GM19239 (cell line): Measurements from ENCODE around the gene ARF1.

Source experiments
- DNase-seq: peaks from one replicate; pipeline ENCODE4 v3.0.0; 2011; ENCODE audit warnings: low spot score; ENCODE audit not compliant: insufficient read length
- FAIRE-seq: peaks from 2 replicates; lab custom pipeline; 2011; peaks lifted over from hg19 to GRCh38; lab: Jason Lieb, UNC

Gene ARF1

GRCh38 chr1:228112617-228113016 lies 30.1 kb downstream of the ARF1 start:
- FAIRE-seq: no peak

GRCh38 chr1:228114827-228115226 lies 32.3 kb downstream of the ARF1 start:
- DNase-seq (no peak), FAIRE-seq (no peak)

More at GRCh38 chr1:228112617-228113016, 30.1 kb downstream of the ARF1 start:
- no peak for DNase-seq

DNA sequence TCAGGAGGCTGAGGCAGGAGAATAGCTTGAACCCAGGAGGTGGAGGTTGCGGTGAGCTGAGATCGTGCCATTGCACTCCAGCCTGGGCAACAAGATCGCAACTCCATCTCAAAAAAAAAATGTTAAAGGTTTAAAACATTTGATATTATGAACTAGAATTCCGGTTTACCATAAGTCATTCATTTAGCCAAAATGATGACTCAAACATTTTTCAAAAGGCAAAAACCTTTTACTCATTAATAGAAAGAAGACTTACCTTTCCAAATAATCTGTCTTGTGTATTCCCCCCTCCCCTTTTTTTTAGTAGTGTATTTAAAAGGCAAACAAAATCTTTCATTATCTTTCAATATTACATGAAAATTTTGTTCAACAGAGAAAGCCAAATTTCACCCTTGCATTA lies 34.8 kb downstream of the ARF1 start:
- no peak for FAIRE-seq
- DNase-seq: no peak

DNA sequence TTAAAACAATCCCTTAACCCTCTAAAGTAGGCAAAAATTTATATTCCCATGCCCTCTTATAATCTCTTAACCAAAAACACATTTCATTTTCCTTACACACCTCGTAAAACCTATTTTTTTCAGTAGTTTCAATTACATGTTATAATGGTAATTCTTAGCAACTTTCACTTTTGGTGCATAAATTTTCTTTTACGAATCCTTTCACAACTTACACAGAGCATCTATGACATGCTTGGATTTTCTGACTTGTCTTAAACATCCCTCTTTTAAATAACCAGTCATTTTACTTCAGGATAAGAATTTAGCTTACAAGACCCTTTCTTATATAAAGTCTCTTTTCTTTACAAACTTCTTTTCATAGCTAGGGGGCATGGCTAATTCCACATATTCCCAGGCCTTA lies 35.5 kb downstream of the ARF1 start:
- no peak for DNase-seq
- FAIRE-seq: no peak

GRCh38 chr1:228120351-228120750 lies 37.8 kb downstream of the ARF1 start:
- no peak for DNase-seq
- FAIRE-seq: no peak

- FAIRE-seq (no peak), DNase-seq (no peak)
Measured at GRCh38 chr1:228120857-228121489, 38.5 kb downstream of the ARF1 start.

DNA sequence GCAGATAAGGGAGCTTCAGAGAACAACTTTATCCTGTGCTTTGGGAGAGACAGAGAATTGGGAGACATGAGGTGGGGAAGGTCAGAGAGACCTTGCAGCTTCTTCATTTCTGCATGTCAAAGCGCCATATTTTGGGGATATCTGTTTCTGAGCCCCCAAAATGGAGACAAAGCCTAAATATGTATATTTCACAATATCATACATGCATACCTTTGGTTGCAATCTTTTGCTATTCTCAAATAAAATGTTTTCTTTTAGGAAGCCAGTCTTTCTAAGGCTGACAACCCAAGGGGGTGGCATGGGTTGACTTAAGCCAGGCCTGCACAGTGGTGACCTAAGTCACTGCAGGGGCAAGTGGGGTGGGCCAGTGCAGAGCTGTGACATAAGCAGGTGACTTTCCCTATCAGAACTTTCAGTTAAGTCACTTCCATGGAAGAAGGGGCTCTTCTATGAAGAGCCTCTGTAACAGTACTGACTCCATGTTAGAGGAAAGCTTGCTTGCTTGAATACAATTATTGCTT lies 40.5 kb downstream of the ARF1 start:
- FAIRE-seq (no peak), DNase-seq (no peak)

GRCh38 chr1:228123505-228123904 lies 41.0 kb downstream of the ARF1 start:
- DNase-seq (no peak), FAIRE-seq (no peak)

DNA sequence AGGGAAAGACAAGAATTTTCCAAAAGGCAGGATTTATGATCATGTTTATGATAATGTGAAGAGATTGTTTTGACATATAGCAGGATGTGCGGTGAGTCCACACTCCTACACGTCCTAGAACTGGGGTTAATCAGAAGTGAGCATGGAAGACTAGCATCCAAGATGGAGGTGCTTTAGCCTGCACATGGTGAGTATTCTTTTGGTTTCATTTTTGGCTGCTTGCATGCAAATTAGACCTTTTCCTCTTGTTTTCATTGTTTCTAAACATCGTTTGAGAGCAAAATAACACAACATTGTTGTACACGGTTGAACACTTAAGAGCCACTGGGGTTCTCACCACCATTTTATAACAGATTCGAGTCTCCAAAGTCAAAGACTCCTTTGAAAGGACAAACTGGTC lies 42.7 kb downstream of the ARF1 start:
- FAIRE-seq: no peak
- no peak for DNase-seq

- no peak for FAIRE-seq
- DNase-seq: no peak
Measured at GRCh38 chr1:228131766-228132165, 49.3 kb downstream of the ARF1 start.

- DNase-seq (no peak), FAIRE-seq (no peak)
Measured at GRCh38 chr1:228134591-228134990, 52.1 kb downstream of the ARF1 start.

DNA sequence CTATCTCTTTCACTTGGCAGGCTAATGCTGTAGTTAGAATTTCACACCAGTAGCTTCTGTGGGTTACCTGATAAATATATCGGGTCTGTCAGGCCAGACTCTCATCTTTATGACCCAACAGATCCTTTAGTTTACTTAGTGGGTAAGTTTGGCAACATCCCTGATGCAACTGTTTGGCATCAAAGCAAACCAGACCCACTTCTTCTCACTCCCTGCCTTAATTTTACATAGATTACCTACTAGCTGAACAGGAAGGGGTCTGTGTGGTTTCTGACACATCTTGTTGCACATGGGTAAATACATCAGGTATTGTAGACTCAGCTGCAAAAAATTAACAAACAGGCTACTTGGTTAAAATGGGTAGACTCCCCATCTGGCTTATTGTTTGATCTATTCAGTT lies 54.4 kb downstream of the ARF1 start:
- FAIRE-seq (no peak), DNase-seq (no peak)

- no peak for FAIRE-seq
- no peak for DNase-seq
Measured at GRCh38 chr1:228139406-228139930, 57.0 kb downstream of the ARF1 start.

GRCh38 chr1:228139931-228140723 lies 57.6 kb downstream of the ARF1 start, which contains the start of gene GUK1:
GUK1 (plus strand) TSS chr1:228140279; CDS start chr1:228140303, 24 bp downstream.
- FAIRE-seq: peak; percentile 99
- DNase-seq: peak; percentile 90

DNA sequence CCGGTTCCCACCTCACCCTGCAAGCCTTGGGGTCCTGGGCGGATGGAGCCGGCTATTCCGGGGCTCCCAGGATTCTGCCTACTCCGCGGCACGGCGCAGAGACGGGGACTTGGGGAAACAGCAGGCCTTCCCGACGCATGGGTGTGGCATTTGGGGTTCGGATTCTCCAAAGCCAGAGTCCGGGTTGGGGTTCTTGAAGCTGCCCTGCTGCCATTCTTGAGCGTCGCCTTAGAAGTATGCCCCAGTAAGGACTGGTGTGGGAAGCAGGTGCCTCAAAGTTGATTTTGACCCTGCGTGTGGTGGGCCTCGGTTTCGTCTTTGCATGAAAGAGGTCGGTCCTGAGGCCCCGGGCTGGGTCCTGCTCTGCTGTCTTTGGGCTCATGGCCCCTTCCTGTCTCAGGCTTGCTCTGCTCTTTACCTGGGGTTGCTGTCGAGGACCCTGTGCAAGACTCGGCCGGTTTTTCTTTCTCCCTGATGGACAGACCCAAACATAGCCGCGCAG lies 58.3 kb downstream of the ARF1 start:
- DNase-seq (no peak), FAIRE-seq (no peak)

DNA sequence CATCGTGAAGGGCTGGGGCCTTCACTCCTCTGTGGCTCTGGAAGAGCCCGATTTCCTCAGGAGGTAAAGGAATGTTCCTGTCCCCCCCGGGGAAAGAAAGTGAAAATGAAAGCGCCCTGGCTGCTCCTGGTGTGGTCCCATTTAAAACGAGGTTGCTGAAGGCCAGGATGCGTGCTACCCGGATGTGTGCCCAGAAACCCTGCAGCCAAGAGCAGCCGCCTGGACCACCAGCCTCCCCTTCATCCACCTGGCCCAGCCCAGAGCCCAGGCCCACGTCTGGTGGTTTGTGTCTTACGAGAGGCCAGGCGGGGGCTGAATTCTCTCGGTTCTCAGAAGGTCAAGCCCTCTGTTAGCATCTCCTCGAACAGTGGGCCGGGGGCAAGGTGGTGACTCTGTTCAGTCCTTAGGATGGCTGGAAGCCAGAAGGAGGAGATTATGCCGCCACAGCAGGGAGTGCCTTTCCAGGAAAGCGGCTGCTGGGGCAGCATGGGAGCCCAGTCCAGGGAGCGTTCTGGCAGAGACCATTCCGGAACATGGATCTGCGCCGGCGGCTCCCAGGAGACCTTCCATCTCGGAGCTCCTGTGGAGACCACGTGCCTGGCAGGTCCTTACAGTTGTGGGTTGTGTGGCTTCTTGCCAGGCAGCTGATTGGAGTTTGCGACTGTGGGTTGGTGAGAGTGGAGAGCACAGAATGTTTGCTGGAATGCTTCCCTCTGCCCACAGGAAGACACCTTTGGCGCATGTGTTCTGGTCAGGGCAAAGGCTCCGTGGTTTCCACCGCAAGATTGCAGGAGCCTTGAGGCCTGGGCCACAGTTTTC lies 58.9 kb downstream of the ARF1 start:
- DNase-seq (peak; percentile 65), FAIRE-seq (peak; percentile 88)

DNA sequence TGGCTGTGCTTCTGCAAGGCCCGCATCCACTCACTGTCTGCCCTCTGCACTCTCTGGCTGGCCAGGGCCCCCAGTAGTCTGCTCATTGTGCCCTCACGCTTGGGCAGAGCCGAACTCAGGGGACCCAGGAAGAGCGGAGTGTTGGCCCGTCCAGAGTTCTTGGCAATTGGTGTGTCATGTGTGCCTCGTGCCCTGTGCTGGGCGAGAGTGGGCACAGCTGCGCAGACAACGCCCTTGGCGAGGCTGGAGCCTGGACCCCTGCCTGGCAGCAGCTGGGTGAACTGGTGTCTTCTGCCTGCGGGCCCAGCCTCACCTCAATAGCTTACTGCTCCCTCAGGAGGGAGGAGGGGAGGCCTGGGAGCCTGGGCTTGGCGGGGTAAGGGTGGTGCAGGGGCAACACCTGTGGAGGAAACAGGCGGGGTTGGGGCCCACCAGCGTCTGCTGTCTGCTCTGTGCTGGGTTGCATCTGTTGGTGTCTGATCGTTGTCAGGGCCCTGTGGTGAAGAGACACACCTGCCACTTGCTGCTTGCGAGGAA lies 59.7 kb downstream of the ARF1 start:
- DNase-seq (no peak), FAIRE-seq (no peak)

DNA sequence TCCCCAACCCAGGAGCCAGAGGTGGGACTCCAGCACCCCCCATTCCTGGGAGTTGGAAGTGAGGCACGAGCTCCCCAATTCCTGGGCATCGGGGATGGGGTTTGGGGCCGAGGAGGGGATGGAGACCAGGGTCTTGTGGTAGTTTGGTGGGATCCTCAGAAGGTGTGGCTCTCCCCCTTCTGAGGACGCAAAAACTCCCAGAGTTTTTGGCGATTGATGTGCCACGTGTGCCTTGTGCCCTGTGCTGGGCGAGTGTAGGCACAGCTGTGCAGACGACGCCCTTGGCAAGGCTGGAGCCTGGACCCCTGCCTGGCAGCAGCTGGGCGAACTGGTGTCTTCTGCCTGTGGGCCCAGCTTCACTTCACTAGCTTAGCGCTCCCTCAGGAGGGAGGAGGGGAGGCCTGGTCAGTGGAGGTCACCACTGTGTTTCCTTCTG lies 60.2 kb downstream of the ARF1 start:
- no peak for DNase-seq
- no peak for FAIRE-seq

DNA sequence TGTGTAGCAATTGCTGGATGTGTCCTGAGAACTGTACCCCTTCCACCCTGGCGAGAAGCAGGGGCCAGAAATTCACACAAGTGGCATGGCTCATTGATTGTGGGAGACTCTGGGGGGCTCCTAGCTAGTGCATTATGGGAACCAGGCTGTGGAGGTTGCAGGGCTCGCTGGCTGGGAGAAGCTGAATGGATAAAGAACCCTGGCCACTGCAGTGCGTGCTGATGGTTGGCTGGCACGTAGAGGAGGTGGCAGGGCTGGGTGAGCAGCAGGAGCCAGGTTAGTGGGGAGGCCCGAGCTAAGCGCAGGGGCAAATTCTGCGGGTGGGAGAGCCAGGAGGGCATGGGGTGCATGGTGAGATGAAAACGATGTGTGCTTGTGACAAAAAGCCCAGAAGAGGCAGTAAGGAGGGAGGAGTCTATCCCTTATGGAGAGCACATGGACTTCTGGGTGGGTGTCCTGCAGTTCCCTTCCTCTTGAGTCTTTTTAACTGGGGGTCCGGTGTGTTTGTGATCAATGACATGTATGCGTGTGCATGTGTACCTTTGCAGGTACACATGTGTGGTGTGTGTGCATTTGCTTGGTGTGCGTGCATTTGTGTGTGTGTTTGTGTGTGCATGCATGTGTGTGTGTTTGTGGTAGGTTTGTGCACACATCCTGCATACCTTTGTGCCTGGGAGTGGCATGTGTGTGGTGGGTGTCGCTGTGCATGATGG lies 61.1 kb downstream of the ARF1 start:
- no peak for DNase-seq

More for the DNA sequence above, 61.1 kb downstream of the ARF1 start:
- FAIRE-seq: no peak
